Fibroblast of peridontal ligament (primary cell): ENCODE data around the gene FOXD4L5.
"Not testable (repeated sequence)": the region's sequence is repeated elsewhere in the genome, so short reads cannot be mapped to it uniquely, and the experiment has no call there.

Source experiments
- DNase-seq: peaks from one replicate; pipeline ENCODE4 v3.0.0-alpha.2; 2010; ENCODE audit errors: extremely low read depth

FOXD4L5 gene

DNA sequence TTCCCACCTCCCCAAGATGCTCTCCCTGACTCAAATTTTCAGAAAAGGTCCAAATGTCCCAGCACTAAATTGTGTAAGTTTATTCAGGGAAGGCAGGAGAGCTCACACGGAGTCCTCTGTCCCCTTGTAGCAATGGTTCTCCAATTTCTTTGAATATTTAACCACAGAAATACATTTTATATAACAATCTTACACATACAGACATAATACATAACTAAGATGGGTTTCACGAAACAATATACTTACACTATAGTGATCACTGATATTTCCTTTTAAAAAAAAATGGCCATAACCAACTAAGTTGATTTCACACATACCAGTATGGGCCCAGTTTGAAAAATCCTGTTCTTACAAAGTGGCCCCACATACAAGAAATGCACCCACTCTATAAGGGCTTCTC, at the start of gene FOXD4L5:
TSS of gene FOXD4L5 (minus strand) at position 101 of the 400 bp plus-strand sequence. CDS start 832 bp downstream, outside the sequence.
- DNase-seq = not testable (repeated sequence)

DNA sequence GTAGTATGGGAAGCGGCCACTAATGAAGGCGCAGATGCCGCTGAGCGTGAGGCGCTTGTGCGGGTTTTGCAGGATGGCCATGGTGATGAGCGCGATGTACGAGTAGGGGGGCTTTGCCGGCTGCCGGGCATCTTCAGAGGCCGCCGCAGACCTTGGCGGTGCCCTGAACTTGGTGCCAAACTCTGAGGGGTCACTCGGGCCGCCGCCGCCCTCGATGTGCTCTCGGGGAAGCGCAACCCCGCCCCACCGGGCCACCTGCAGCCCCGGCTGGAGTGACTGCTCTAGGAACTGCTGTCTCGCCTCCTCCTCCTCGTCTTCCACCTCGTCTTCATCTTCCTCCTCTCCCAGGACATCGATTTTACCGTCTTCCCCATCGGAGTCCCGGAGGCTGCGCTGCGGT, 1.1 kb downstream of the FOXD4L5 start:
- not testable (repeated sequence) for DNase-seq

DNA sequence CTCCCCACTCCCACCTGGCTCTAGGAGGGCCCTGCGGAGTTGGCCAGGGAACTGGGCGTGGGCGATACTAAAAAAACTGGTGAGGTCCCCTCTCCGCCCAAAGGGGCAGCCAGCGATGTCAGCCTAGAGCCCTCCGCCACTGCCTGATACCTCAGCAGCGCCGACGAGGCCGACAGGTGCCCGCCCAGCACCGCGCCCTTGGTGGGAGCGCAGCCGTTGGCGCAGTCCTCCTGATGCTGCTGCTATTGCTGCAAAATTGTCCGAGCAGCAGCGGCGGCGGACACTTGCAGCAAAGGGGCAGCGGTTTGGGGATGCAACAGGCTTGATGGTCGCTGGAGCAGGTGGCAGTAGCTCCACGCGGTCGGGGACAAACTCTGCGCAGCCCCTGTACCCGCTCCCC, 2.0 kb downstream of the FOXD4L5 start:
- not testable (repeated sequence) for DNase-seq
